Lung (tissue), 12 donors: ENCODE data around the gene PPP1R1A. TPM values are rescaled to one million over a fixed set of nuclear protein-coding genes. Genes with fewer than 3 reads are reported as not detected.

Experiments used
- ATAC-seq: fragments of 200-7000 bp; cut with Tn5 transposase; one replicate; pipeline ENCODE4 v1.9.1; 2020; ENCODE audit warnings: moderate number of reproducible peaks; ENCODE audit not compliant: insufficient read depth, low FRiP score
- DNase-seq, 3 donors: peaks; one replicate each; pipeline ENCODE4 v3.0.0-alpha.2; 2013 to 2017
- H3K27ac ChIP-seq, 2 donors: one replicate each; pipeline ENCODE4 v1.5.1; 2013; ENCODE audit warnings: mild to moderate bottlenecking in 2 of 2, moderate library complexity in 2 of 2, control low read depth in 1 of 2, inconsistent platforms in 1 of 2, low read depth in 1 of 2, low read length in 1 of 2
- H3K27me3 ChIP-seq, 3 donors: one replicate each; pipeline ENCODE4 v1.5.1; 2013; ENCODE audit warnings: low read length in 2 of 3; ENCODE audit not compliant: control insufficient read depth in 3 of 3, insufficient read depth in 3 of 3
- H3K36me3 ChIP-seq, 4 donors: one replicate each; pipeline ENCODE4 v1.5.1; 2013; ENCODE audit warnings: low read length in 4 of 4, mild to moderate bottlenecking in 1 of 4, moderate library complexity in 1 of 4; ENCODE audit not compliant: control insufficient read depth in 4 of 4, insufficient read depth in 4 of 4
- H3K4me1 ChIP-seq, 5 donors: one replicate each; pipeline ENCODE4 v1.5.1; 2013; ENCODE audit warnings: low read length in 5 of 5, mild to moderate bottlenecking in 2 of 5, moderate library complexity in 1 of 5; ENCODE audit not compliant: control insufficient read depth in 5 of 5, insufficient read depth in 5 of 5
- H3K4me3 ChIP-seq: one replicate; pipeline ENCODE4 v1.5.1; 2013; ENCODE audit warnings: mild to moderate bottlenecking, control low read depth, moderate library complexity
- H3K9ac ChIP-seq, 2 donors: one replicate each; pipeline ENCODE4 v1.5.1; 2013; ENCODE audit warnings: low read length in 2 of 2, control low read depth in 1 of 2; ENCODE audit not compliant: insufficient read depth in 1 of 2
- H3K9me3 ChIP-seq, 4 donors: one replicate each; pipeline ENCODE4 v1.5.1; 2013; ENCODE audit warnings: low read length in 3 of 4, mild to moderate bottlenecking in 1 of 4, moderate library complexity in 1 of 4; ENCODE audit not compliant: control insufficient read depth in 4 of 4, insufficient read depth in 3 of 4
- WGBS, 2 donors: extraction: QIAGEN DNeasy Blood & Tissue Kit; methylation state at CpG; one replicate each; pipeline ENCODE4 v1.1.7; 2013; 5-methylcytosine and 5-hydroxymethylcytosine counted together
- polyA plus RNA-seq, 2 donors: library from polyadenylated mRNA; stranded (reverse); fragments of 200-250 nt; gene quantifications; one replicate each; pipeline ENCODE4 v1.2.1, GENCODE V29; 2013
- total RNA-seq, 2 donors: library from RNA; depleted of rRNA in 1 of 2; stranded (reverse); fragments of >200 nt in 1 of 2; gene quantifications; one replicate each; pipeline ENCODE4 v1.2.1, GENCODE V29; 2014 to 2021
- TF ChIP-seq, protein P1 (sequence below): IDR thresholded peaks from 2 replicates; pipeline ENCODE4 v1.5.1; 2012; ENCODE audit warnings: mild to moderate bottlenecking; ENCODE audit errors: control extremely low read depth, extremely low read depth
- donor health status: control.
- donor health status: control.
- donor health status: Bipolar disorder and iron deficiency.
- donor health status: healthy.
- donor health status: DM: yes; HTN: yes; CAD: no.

Gene PPP1R1A
- total and polyA plus RNA-seq, 4 donors: 0.15 to 0.98 (median 0.69) TPM

DNA sequence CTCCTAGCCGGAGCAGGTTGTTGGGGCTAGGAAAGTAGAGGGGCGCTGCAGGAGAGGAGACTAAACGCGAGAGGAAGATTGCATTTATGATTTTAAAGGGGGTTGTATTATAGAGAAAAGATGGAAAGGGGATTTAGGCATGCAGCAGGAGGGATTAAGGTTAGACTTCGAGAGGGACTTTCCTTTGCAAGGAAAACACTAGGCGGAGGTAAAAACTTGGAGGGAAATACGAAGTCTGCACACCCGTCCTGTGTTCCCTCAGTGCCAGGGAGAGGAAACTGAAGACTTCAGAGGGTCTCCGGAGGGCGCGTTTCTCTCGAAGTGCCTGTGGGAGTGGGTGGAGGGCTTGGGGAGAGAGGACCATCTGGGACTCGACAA lies 420 bp upstream of the PPP1R1A start:
- Histone ChIP-seq H3K9ac (no peak overlapping the region), H3K9me3 (peaks cover 0 to 2% (median 0%) of the 10 kb centered on the region in 4 donors), H3K36me3 (no peaks in the 10 kb centered on the region), H3K4me3 (no peak overlapping the region), H3K4me1 (peaks cover 0 to 12% (median 9%) of the 10 kb centered on the region in 5 donors), H3K27ac (no peak overlapping the region), H3K27me3 (peaks cover 0 to 45% (median 25%) of the 10 kb centered on the region in 3 donors)
- ATAC-seq: no peak
- TF ChIP-seq, protein P1, sequence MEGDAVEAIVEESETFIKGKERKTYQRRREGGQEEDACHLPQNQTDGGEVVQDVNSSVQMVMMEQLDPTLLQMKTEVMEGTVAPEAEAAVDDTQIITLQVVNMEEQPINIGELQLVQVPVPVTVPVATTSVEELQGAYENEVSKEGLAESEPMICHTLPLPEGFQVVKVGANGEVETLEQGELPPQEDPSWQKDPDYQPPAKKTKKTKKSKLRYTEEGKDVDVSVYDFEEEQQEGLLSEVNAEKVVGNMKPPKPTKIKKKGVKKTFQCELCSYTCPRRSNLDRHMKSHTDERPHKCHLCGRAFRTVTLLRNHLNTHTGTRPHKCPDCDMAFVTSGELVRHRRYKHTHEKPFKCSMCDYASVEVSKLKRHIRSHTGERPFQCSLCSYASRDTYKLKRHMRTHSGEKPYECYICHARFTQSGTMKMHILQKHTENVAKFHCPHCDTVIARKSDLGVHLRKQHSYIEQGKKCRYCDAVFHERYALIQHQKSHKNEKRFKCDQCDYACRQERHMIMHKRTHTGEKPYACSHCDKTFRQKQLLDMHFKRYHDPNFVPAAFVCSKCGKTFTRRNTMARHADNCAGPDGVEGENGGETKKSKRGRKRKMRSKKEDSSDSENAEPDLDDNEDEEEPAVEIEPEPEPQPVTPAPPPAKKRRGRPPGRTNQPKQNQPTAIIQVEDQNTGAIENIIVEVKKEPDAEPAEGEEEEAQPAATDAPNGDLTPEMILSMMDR: no peak
- 20 to 23% methylated on average over 13 of the region's 13 CpGs for WGBS, 2 donors
- DNase-seq: no peak

DNA sequence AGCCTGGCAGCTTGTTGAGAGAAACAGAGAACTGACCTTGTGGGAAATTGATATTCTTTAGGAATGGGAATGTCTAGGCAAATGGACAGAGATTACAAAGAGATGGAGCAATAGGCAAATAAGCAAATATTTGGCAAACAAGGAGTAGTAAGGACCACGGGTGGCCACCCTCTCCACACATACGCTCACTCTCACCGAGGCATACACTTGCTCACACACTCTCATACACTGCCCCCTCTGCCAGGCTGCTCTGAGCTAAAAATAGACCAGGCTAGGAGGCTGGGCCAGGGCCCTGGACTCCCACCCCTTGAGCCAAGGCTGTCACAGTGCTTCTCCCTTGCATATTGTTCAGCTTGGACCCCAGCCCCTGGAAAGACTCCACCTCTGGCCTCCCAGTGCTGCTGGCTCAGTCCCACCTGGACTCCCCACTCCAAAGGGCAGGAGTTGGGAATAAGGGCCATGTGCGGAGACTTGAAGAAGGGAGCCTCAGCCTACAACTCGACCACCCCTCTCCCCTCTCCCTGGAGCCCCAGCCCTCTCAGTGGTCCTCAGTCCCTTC lies 1.1 kb downstream of the PPP1R1A start:
- 51 to 70% methylated on average over 5 of the region's 5 CpGs for WGBS, 2 donors
- Histone ChIP-seq H3K4me3 (no peak overlapping the region), H3K27ac (no peak overlapping the region), H3K9me3 (peaks cover 0 to 2% (median 0%) of the 10 kb centered on the region in 4 donors), H3K4me1 (peaks cover 0 to 12% (median 9%) of the 10 kb centered on the region in 5 donors), H3K27me3 (peaks cover 0 to 42% (median 22%) of the 10 kb centered on the region in 3 donors), H3K9ac (no peak overlapping the region), H3K36me3 (no peaks in the 10 kb centered on the region)
- TF ChIP-seq, protein P1: no peak
- DNase-seq: peak in 2 of 3 donors; percentile 29 to 53
- no peak for ATAC-seq

DNA sequence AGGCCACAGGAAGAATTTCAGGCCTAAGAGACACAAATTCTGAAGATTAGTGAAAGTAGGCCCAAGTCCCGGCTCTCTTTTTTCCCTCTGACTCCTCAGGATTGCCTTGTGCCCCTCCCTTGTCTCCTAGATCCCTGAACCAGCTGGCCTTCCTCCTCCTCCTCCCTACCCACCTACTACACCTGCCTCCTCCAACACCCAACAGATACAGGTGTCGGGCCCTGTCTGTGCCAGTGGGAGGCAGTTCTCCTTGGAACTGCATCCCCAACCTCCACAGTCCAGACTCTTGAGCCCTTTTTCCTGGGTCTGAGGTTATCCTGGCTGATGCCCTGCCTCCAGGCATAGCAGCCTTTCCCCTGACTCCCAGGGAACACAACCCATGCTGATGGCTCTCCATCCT lies 1.8 kb downstream of the PPP1R1A start:
- Histone ChIP-seq H3K4me1 (peaks cover 0 to 12% (median 9%) of the 10 kb centered on the region in 5 donors), H3K9me3 (no peaks in the 10 kb centered on the region), H3K27ac (no peak overlapping the region), H3K36me3 (no peaks in the 10 kb centered on the region), H3K4me3 (no peak overlapping the region), H3K9ac (no peak overlapping the region), H3K27me3 (peaks cover 0 to 36% (median 21%) of the 10 kb centered on the region in 3 donors)
- ATAC-seq (no peak), DNase-seq (no peak)
- TF ChIP-seq, protein P1: no peak
- 82 to 91% methylated on average over 2 of the region's 2 CpGs for WGBS, 2 donors

DNA sequence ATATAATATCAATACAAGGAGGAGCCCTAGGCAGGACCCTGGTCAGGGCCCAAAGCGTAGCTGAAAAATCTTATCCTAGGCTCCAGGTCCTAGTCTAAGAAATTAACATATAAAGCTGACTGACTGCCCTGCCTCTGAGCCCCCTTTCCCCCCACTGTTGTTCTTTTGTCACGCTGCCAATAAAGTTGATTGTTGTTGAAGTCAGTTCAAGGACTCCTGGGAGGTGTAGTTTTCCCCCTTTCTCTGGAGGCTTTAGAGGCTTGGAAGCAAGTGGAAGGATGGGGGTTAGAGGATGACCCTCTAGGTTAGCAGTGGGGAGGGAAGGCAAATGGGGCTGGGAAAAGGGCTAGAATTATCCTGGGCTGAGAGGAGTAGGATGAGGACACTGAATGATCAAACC lies 3.2 kb downstream of the PPP1R1A start:
- DNase-seq: no peak
- H3K9me3 ChIP-seq: no peaks in the 10 kb centered on the region
- no peak overlapping the region for H3K9ac ChIP-seq
- no peaks in the 10 kb centered on the region for H3K36me3 ChIP-seq
- H3K4me3 ChIP-seq: no peak overlapping the region
- peaks cover 0 to 12% (median 9%) of the 10 kb centered on the region in 5 donors for H3K4me1 ChIP-seq
- 82 to 91% methylated on average over 2 of the region's 2 CpGs for WGBS, 2 donors
- H3K27ac ChIP-seq: no peak overlapping the region
- peaks cover 0 to 26% (median 21%) of the 10 kb centered on the region in 3 donors for H3K27me3 ChIP-seq
- TF ChIP-seq, protein P1: no peak
- no peak for ATAC-seq
